ENCODE measurements around the gene GPX5.

GPX5 gene

DNA sequence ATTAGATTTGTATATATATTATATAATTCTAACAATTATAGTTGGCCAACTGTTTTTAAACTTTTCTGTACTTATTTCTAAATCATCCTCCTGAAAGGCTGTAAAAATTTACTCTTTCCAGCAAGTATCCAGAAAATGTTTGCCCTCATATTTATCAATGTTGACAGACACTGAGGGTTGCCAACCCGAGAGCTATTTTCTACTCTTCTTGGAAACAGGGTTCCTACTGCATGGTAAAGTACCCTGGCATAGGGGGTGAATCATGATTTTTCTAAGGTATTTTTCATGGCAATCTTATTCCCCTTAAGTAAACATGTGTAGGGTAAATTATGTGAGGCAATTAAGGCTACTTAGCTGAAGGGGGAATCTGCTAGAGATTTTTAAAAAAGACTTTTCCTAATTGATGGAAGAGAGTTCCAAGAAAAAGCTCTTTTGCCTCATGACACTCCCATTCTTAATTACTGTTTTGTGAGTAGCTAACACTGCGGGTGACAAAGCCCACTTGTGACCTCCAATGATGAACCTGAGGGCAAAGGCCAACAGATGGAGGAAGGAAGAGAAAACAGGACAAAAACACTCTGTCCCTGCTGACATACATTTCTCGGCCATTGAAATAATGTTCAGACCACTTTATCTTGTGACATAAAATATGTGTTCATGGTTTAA lies 37.9 kb downstream of the GPX5 start:
- FAIRE-seq: no peak

DNA sequence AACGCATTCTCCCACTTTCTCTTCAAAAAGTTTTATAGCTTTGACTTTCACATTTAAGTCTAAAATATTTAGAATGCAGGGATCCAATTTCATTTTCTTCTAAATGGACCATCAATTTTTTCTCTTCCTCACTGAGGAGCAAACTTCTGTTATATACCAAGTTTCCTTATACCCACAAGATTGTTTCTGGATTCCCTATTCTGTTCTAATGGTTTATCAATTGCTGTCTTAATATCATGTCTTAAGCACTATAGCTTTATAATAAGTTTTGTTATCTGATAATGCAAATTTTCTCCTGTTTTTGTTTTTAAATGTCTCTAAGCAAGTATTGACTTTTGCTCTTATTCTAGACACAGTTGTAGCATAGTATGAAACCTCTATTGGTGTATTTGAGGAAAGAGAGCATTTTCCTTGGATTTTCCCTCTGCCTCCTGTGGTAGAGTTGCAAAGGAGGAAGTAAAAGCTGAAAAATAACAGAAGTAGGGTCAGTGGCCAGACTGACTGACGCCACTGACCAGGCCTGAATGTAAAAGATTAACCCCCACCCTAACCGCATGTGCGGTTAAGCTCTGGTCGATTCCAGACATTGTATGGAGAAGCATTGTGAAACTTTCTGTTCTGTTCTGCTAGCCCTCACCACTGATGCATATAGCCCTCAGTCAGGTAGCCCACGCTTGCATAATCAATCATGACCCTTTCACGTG lies 40.3 kb downstream of the GPX5 start:
- no peak for FAIRE-seq

DNA sequence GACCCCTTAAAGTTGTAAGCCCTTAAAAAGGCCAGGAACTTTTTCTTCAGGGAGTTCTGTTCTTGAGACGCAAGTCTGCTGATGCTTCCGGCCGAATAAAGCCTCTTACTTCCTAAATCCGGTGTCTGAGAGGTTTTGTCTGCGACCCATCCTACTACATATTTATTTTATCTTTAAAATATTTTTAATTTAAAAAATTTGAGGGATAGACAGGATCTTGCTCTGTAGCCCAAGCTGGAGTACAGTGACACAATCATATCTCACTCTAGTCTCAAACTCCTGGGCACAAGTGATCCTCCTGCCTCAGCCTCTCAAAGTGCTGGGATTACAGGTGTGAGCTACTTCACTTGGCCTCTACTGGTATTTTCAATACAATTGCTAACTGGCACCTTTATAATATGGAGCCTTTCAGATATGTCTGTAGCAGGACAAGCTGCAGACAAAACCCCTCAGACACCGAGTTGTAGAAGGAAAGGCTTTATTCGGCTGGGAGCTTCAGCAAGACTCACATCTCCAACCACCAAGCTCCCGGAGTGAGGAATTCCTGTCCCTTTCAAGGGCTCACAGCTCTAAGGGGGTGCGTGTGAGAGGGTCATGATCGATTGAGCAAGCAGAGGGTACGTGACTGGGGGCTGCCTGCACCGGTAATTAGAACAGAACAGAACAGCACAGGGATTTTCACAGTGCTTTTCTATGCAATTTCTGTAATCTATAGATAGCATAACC lies 41.0 kb downstream of the GPX5 start:
- no peak for FAIRE-seq

DNA sequence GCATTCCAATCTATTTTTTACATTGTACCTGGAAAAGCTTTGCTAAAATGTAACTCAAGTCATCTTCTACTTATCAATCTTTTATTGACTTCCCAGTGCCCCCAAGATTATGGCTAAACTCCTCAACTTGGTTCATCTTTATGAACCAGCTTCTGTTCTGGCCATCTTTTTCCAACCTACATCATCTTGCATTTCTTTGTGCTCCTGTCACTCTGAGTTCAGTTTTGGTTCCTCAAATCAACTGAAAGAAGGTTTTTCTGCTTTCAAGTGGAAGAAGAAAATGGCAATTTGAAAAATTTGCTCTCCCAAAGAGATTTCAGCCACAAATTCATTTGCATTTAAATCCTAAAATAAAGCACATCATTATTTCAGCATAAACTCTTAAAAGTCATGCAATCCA lies 41.8 kb downstream of the GPX5 start:
- no peak for FAIRE-seq

DNA sequence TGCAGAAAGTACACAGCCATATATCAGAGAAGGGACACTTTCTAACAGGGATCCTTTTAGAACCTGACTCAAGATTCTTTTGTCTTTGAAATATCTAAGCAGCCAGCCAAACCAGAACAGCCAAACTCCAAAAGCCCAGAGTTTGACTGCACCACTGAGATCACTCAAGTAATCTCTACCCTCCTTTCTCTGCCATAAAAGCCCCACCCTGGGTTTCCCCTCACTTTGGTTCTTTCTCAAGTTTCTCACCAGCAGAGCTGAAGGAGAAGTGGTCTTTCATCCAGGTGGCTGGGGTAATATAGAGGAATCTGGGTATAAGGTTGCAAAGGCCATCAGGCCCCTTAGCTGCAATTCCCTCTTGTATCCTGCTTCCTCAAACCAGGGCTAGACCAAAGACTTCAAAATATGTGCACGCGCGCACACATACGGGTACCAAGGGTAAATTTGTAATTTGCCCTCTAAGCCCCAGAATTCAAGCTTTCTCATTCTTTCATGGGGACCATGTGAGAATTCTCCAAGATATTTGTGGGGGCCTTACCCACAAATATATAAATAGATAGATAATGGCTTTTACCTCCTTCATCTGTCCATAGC lies 42.9 kb downstream of the GPX5 start:
- no peak for FAIRE-seq

DNA sequence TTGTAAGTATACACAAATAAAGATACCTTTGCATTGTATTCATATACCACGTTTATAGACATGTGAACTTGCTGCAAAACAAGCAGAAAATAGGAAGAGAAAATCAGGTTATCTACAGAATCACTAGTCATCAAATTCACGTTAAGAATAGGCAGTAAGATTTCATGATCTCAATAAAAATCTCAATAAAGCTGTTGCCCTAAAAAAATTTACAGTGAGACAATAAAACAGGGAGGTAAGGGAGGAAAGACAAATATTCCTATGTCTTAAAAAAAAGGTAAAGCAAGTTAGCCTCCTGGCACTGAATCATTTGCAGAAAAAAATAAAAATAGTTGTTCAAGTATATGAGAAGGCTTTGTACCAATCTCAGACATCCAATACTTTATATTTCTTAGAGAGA lies 44.1 kb downstream of the GPX5 start:
- FAIRE-seq: no peak

DNA sequence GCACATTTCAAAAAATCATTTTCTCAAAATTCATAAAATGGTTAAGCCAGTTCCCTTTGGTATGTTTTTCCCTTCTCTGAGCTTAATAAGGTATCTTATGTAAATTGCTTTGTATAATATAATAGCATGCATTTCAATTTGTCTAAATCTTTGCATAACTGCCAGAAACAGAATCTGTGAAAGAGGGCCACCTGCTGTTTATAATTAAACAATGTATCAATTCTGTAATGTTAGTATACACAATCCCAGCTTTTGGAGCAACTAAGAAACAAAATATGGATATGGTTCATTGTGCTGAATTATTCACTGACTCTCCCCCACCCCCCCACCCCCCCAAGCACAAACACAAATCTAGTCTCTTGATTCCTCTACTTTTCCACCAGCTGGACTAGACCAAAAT lies 54.8 kb downstream of the GPX5 start:
- no peak for FAIRE-seq

DNA sequence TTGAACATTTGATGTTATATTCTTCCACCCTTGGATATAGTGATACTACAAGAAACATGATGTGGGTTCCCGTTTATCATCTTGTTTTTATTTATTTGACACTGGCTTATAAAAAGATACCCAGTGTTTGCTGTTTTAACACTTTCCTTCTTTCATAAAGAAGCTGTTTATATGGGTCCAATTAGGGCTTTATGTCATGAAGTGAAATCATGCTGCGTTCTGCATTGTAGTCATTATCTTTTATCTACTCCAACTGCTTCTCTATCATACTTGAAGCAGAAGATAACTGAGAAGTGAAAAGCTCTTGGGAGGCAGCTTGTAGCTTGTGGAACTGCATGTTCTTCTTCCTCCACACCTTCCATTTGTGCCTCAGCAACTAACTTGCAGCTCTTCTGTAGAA lies 57.8 kb downstream of the GPX5 start:
- no peak for FAIRE-seq

All from islet of Langerhans (tissue), 1 donor.